ENCODE data around the gene GALNT1.

GRCh38 chr18:35731701-35732100, 150.2 kb downstream of the GALNT1 start:
- TF ChIP-seq POLR2A (IDR thresholded peaks at IDR 0.05), result no peak
- TF ChIP-seq CTCF (IDR thresholded peaks at IDR 0.05), result no peak
- TF ChIP-seq POLR2AphosphoS5 (IDR thresholded peaks at IDR 0.05), result no peak

Data from gastroesophageal sphincter (tissue), 3 donors.